GM23248 (cell line): ENCODE data around the gene CX3CL1. TPM values are rescaled to one million over a fixed set of nuclear protein-coding genes. Genes with fewer than 3 reads are reported as not detected.
A peak's percentile ranks its signal among the peaks of the same experiment; 100 is the strongest.

Experiments
- DNase-seq: peaks from one replicate; pipeline ENCODE4 v3.0.0-alpha.2; 2015
- H2AFZ ChIP-seq: fragments of 200-600 bp; sonication (generic); 2 replicates; pipeline ENCODE4 v1.6.1; 2016; ENCODE audit warnings: antibody characterized with exemption
- H3F3A ChIP-seq: fragments of 200-600 bp; sonication (generic); 2 replicates; pipeline ENCODE4 v1.6.1; 2016; ENCODE audit warnings: mild to moderate bottlenecking, antibody characterized with exemption, mixed run types; ENCODE audit not compliant: insufficient read depth
- H3K27ac ChIP-seq: fragments of 200-600 bp; sonication (generic); 2 replicates; pipeline ENCODE4 v1.5.1; 2016; ENCODE audit warnings: mild to moderate bottlenecking
- H3K27me3 ChIP-seq: fragments of 200-600 bp; sonication (generic); replicated peaks from 2 replicates; pipeline ENCODE4 v1.6.1; 2016; ENCODE audit warnings: mild to moderate bottlenecking; ENCODE audit not compliant: insufficient read depth
- H3K36me3 ChIP-seq: fragments of 200-600 bp; sonication (generic); 2 replicates; pipeline ENCODE4 v1.6.1; 2016; ENCODE audit warnings: low read depth, mild to moderate bottlenecking
- H3K4me1 ChIP-seq: fragments of 200-600 bp; sonication (generic); 2 replicates; pipeline ENCODE4 v1.6.1; 2016; ENCODE audit warnings: mild to moderate bottlenecking; ENCODE audit not compliant: insufficient read depth
- H3K4me2 ChIP-seq: fragments of 200-600 bp; sonication (generic); one replicate; pipeline ENCODE4 v1.6.1; 2016; ENCODE audit warnings: mild to moderate bottlenecking; ENCODE audit not compliant: unreplicated experiment
- H3K4me3 ChIP-seq: fragments of 200-600 bp; sonication (generic); 2 replicates; pipeline ENCODE4 v1.5.1; 2016; ENCODE audit warnings: mild to moderate bottlenecking
- H3K79me2 ChIP-seq: fragments of 200-600 bp; sonication (generic); 2 replicates; pipeline ENCODE4 v1.6.1; 2016; ENCODE audit warnings: mild to moderate bottlenecking; ENCODE audit not compliant: insufficient read depth
- H3K9ac ChIP-seq: fragments of 200-600 bp; sonication (generic); 2 replicates; pipeline ENCODE4 v1.6.1; 2016; ENCODE audit warnings: mild to moderate bottlenecking
- H3K9me2 ChIP-seq: fragments of 200-600 bp; sonication (generic); 2 replicates; pipeline ENCODE4 v1.6.1; 2016; ENCODE audit warnings: mixed run types, mild to moderate bottlenecking, moderate library complexity; ENCODE audit not compliant: insufficient read depth
- H3K9me3 ChIP-seq: fragments of 200-600 bp; sonication (generic); one replicate; pipeline ENCODE4 v1.6.1; 2017; ENCODE audit warnings: low read depth
- H4K20me1 ChIP-seq: fragments of 200-600 bp; sonication (generic); 2 replicates; pipeline ENCODE4 v1.6.0; 2016; ENCODE audit not compliant: insufficient read depth
- EZH2 ChIP-seq: fragments of 200-600 bp; sonication (generic); IDR thresholded peaks from 2 replicates; pipeline ENCODE4 v1.6.1; 2018; ENCODE audit warnings: antibody characterized with exemption, mild to moderate bottlenecking; ENCODE audit not compliant: insufficient read depth, poor library complexity, severe bottlenecking
- EZH2phosphoT487 ChIP-seq: fragments of 200-600 bp; sonication (generic); IDR thresholded peaks from 2 replicates; pipeline ENCODE4 v1.6.1; 2018; ENCODE audit warnings: antibody characterized with exemption, moderate library complexity, mild to moderate bottlenecking, low read depth; ENCODE audit not compliant: insufficient read depth
- WGBS, 2 experiments: methylation state at CpG; one replicate each; pipeline ENCODE4 v1.1.6; 2015 to 2017; ENCODE audit warnings: low lambda C conversion rate in 2 of 2, low coverage in 1 of 2; ENCODE audit errors: missing lambda C conversion rate in 2 of 2; 5-methylcytosine and 5-hydroxymethylcytosine counted together
- in situ Hi-C: fragments of 300-500 bp; cut with MboI; formaldehyde crosslinking; loops from 2 replicates; pipeline ENCODE4 v1.15.0; 2020
- polyA plus RNA-seq: library from polyadenylated mRNA; unstranded; fragments of >200 nt; fragmentation: Nextera tagmentation; extraction: Ambion mirVana; gene quantifications from 2 replicates; pipeline ENCODE4 v1.2.1, GENCODE V29; 2016
- total RNA-seq: library from RNA; depleted of rRNA; stranded (reverse); fragments of >200 nt; shearing (Covaris generic); gene quantifications from 2 replicates; pipeline ENCODE4 v1.2.3, GENCODE V29; 2014

CX3CL1 gene
- total and polyA plus RNA-seq, 2 experiments from 2014 or later: not detected

- Histone ChIP-seq H3K27ac (no peak overlapping the region), H2AFZ (no peak overlapping the region), H3K27me3 (no peaks in the 10 kb centered on the region; the same call in 1 of the 2 replicates), H3K9me2 (no peaks in the 10 kb centered on the region), H3K9ac (no peak overlapping the region), H3K9me3 (no peaks in the 10 kb centered on the region), H3F3A (no peaks in the 10 kb centered on the region), H4K20me1 (no peaks in the 10 kb centered on the region), H3K4me2 (no peak overlapping the region), H3K4me3 (no peak overlapping the region), H3K79me2 (no peaks in the 10 kb centered on the region), H3K4me1 (no peaks in the 10 kb centered on the region), H3K36me3 (no peaks in the 10 kb centered on the region)
- DNase-seq: no peak
- in situ Hi-C loops: no loop called here
- TF ChIP-seq EZH2phosphoT487: no peak
- TF ChIP-seq EZH2: no peak
- 26 to 27% methylated on average over 7 of the region's 7 CpGs for WGBS, 2 experiments
These were observed 29.8 kb downstream of the CX3CL1 start for GRCh38 chr16:57401943-57402640.

- Histone ChIP-seq H3K27me3 (no peaks in the 10 kb centered on the region; the same call in 1 of the 2 replicates), H3K27ac (no peak within 1 kb of the TSS), H3F3A (no peaks in the 10 kb centered on the region), H3K79me2 (no peaks in the 10 kb centered on the region), H3K36me3 (no peaks in the 10 kb centered on the region), H3K4me3 (no peak within 1 kb of the TSS), H3K9me3 (no peaks in the 10 kb centered on the region), H3K9ac (no peak within 1 kb of the TSS), H2AFZ (no peak within 1 kb of the TSS), H3K4me2 (no peak within 1 kb of the TSS), H3K9me2 (no peaks in the 10 kb centered on the region), H3K4me1 (no peaks in the 10 kb centered on the region), H4K20me1 (no peaks in the 10 kb centered on the region)
- no peak for DNase-seq
- no peak for TF ChIP-seq EZH2phosphoT487
- TF ChIP-seq EZH2: no peak
- 68 to 70% methylated on average over 17 of the region's 17 CpGs for WGBS, 2 experiments
- in situ Hi-C loops: no loop called here
These were observed 31.9 kb downstream of the CX3CL1 start, which contains the start of gene CCL17 for GRCh38 chr16:57403965-57404817. TSS of gene CCL17 (plus strand) at chr16:57404767. CDS start at chr16:57413933, 9,166 bp downstream.

GRCh38 chr16:57405097-57405496 lies 32.8 kb downstream of the CX3CL1 start:
- Histone ChIP-seq H3F3A (no peaks in the 10 kb centered on the region), H3K9me3 (no peaks in the 10 kb centered on the region), H3K4me3 (no peak overlapping the region), H4K20me1 (no peaks in the 10 kb centered on the region), H3K27ac (no peak overlapping the region), H3K4me2 (no peak overlapping the region), H3K79me2 (no peaks in the 10 kb centered on the region), H3K9ac (no peak overlapping the region), H3K9me2 (no peaks in the 10 kb centered on the region), H3K36me3 (no peaks in the 10 kb centered on the region), H3K27me3 (no peaks in the 10 kb centered on the region; the same call in 1 of the 2 replicates), H3K4me1 (no peaks in the 10 kb centered on the region), H2AFZ (no peak overlapping the region)
- TF ChIP-seq EZH2 (no peak), EZH2phosphoT487 (no peak)
- WGBS, 2 experiments: 32 to 35% methylated on average over 3 of the region's 3 CpGs
- peak; percentile 23 for DNase-seq
- in situ Hi-C loops: no loop called here

- no peak overlapping the region for H3K27ac ChIP-seq
- H3K36me3 ChIP-seq: no peaks in the 10 kb centered on the region
- no peak overlapping the region for H2AFZ ChIP-seq
- no peak overlapping the region for H3K9ac ChIP-seq
- TF ChIP-seq EZH2 (no peak), EZH2phosphoT487 (no peak)
- no peaks in the 10 kb centered on the region for H3K9me2 ChIP-seq
- no peak for DNase-seq
- no peaks in the 10 kb centered on the region for H3K9me3 ChIP-seq
- WGBS, 2 experiments: 59 to 78% methylated on average over 2 of the region's 2 CpGs
- H3K4me3 ChIP-seq: no peak overlapping the region
- in situ Hi-C loops: no loop called here
- no peaks in the 10 kb centered on the region for H3K4me1 ChIP-seq
- no peaks in the 10 kb centered on the region for H4K20me1 ChIP-seq
- H3K27me3 ChIP-seq: peaks cover 12% of the 10 kb centered on the region; the same call in 1 of the 2 replicates
- H3F3A ChIP-seq: no peaks in the 10 kb centered on the region
- H3K79me2 ChIP-seq: no peaks in the 10 kb centered on the region
- H3K4me2 ChIP-seq: no peak overlapping the region
These were observed 34.6 kb downstream of the CX3CL1 start for GRCh38 chr16:57406881-57407280.
